Activated T-cell treated with anti-CD3 and anti-CD28 coated beads for 1 hour (primary cell): ENCODE results near the gene LRRC61.
"Not testable (repeated sequence)": the region's sequence is repeated elsewhere in the genome, so short reads cannot be mapped to it uniquely, and the experiment has no call there.

Source experiments
- DNase-seq: peaks from one replicate; pipeline ENCODE4 v3.0.0-alpha.2; 2020; ENCODE audit warnings: low read depth

Gene LRRC61

DNA sequence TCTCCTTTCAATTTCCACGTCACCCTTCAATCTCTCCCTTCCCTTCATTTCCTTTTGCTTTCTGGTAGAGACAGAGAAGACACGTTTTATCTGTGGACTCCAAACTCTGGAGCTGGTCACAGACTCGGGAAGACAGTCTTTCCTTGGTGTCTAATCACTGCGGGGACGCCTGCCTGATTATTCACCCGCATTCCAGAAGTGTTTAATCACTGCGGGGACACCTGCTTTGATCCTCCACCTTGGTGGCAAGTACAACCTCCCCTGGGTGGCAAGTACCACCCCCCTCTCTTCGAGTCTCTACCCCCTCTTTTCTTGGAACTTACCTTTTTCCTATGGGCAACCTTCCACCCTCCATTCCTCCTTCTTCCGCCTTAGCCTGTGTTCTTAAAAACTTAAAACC is 15.3 kb upstream of the LRRC61 start:
- no peak for DNase-seq

DNA sequence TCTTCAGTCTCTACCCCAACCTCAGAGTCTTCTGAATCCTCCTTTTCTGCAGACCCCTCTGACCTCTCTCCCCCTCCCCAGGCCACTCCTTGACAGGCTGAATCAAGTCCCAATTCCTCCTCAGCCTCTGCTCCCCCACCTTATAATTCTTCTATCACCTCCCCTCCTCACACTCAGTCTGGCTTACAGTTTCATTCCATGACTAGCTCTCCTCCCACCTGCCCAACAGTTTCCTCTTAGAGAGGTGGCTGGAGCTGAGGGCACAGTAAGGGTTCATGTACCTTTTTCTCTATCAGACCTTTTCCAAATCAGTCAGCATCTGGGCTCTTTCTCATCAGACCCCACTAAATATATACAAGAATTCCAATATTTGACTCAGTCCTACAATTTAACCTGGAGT is 14.6 kb upstream of the LRRC61 start:
- no peak for DNase-seq

DNA sequence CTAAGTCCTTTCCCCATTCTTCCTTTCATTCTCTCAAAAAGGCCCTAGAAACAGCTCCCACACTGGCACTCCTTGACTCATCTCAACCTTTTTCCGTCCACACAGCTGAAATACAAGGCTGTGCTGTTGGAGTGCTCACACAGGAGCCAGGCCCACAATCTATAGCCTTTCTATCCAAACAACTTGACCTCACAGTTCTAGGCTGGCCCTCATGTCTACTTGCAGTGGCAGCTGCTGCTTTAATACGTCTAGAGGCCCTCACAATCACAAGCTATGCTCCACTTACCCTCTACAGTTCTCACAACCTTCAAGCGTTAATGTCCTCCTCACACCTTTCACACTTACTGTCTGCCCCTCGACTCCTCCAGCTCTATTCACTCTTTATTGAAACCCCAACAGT is 12.0 kb upstream of the LRRC61 start:
- DNase-seq = no peak

DNA sequence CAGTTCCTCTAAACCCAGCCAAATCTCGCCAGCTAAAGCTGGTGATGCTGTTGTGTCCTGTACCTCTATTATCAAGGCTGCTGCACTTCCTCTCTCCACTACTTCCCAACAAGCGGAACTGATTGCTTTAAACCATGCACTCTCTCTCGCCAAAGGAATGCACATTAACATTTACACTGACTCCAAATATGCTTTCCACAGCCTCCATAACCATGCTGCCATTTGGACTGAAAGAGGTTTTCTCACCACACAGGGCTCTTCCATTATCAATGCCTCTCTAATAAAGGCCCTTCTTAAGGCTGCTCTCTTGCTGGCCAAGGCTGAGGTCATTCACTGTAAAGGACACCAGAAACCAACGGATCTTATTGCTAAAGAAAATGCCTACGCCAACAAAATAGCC is 11.4 kb upstream of the LRRC61 start:
- DNase-seq = no peak

DNA sequence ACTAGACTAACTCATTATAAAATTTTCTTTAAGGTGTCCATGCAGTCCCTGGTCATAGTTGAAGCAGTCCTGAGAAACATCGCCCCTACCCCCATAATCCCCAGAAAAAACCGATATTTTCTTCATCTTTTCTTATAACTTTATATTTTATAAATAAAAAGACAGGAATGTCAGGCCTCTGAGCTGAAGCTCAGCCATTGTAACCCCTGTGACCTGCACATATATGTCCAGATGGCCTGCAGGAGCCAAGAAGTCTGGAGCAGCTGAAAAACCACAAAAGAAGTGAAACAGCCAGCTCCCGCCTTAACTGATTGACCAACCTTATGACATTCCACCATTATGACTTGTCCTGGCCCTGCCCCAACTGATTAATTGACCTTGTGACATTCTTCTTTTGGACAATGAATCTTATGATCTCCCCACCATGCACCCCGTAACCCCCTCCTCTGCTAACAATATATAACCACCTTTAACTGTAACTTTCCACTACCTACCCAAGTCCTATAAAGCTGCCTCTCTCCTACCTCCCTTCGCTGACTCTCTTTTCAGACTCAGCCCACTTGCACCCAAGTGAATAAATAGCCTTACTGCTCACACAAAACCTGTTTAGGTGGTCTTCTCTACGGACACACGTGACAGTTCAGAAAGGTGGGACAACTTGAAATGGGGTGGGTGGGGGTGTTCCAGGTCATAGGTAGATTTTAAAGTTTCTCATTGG is 10.3 kb upstream of the LRRC61 start:
- DNase-seq = not testable (repeated sequence)

DNA sequence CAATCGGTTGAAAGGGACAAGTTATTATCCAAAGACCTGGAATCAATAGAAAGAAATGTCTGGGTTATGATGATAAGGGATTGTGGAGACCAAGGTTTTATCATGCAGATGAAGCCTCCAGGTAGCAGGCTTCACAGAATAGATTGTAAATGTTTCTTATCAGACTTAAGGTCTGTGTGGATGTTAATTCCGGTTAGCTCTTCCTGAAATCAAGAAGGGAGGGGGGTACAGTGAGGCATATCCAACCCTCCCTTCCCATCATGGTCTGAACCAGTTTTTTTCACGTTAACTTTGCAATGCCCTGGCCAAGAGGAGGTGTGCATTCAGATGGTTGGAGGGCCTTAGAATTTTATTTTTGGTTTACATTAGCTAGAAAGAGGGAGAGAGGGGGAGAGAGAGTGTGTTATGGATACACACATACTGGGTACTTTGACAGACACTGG is 9.8 kb upstream of the LRRC61 start:
- no peak for DNase-seq

DNA sequence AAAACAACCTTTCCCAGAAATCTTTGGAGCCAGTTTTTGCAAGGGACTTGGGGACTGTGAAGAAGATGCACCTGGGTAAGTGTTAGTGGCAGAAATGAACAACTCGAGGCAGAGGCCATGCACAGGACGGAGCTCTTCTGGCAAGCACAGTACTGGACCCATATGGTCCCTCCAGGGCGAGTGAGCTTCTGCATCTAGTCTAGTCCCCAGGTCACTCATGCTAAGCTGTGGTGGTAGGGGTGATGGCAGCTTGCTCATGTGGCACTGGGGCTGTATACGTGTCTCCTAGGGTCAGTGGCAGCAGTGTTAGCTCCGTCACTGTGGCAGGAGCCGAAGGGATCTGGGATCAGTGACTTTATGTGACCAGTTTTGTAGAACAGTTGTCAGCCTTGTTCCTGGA is 9.3 kb upstream of the LRRC61 start:
- DNase-seq = no peak

DNA sequence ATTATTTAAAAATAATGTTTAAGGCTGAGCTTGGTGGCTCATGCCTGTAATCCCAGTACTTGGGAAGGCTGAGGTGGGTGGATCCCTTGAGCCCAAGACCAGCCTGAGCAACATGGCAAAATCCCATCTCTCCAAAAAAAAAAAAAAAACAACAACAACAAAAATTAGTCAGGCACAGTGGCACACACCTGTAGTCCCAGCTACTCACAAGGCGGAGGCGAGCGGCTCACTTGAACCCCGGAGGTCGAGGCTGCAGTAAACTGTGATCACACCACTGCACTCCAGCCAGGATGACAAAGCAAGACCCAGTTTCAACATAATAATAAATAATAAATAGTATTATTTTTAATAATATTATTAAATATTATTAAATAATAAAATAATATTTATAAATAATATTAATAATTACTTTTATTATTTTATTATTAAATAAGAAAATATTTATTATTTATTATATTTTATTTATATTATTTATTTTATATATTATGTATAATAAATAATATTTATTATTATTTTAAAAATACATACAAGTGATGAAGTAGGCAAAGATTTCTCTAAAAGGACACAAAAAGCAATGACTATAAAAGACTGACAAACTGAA is 8.4 kb upstream of the LRRC61 start:
- no peak for DNase-seq

DNA sequence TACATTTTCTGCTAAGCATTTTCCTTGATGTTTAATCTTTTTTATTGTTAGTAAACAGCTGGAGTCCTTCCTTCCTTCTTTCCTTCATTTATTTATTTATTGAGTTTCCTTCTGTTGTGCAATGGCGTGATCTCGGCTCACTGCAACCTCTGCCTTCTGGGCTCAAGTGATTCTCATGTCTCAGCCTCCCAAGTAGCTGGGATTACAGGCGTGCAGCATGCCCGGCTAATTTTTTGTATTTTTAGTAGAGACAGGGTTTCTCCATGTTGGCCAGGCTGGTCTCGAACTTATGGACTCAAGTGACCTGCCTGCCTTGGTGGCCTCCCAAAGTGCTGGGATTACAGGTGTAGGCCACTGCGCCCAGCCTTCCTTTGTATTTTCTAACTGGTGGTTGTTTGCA is 6.2 kb upstream of the LRRC61 start:
- DNase-seq = not testable (repeated sequence)

DNA sequence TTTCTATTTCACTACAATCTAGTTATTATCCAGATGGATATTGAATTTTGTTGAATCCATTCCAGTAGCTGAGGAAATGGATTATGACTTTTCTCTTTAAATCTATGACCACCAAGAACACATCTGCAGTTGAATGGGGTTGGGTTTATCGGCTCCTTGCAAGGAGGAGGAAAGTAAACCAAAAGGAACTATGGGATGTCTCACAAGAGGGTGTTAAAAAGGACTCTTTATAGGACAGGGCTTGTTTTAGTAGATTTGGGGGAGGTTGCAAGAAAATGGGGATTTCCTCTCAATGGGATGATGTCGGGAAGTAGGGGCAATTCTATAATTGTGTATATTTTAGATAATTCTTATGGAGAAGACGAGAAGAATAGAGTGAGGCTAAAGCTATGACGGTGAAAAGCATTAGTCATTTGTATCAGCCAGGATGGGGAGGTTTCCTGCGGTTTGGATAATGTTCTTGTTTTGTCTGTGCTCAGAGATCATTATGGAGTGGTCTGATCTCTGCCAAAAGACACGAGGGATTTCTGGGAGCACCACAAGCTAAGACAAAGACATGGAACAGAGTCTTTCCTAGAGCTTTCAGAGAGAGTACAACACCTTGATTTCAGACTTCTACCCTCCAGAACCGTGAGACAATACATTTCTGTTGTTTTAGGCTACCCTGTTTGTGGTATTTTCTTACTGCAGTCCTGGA is 5.3 kb upstream of the LRRC61 start:
- DNase-seq = no peak

DNA sequence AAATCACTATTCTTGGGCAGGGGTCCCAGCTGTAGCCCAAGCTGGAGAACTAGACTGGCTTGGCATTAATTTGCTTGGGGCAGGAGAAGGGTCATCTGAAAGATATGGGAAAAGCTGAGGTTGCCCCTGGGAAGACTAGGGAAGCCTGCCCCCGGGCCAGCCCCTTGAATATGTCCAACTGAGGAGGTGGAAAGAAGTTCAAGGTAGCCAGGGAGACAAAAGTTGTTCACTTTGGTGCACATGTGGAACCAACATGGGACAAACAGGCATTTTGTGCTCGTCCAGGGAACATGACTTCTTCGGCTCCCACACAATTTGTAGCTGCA is 1.4 kb upstream of the LRRC61 start:
- DNase-seq = no peak

DNA sequence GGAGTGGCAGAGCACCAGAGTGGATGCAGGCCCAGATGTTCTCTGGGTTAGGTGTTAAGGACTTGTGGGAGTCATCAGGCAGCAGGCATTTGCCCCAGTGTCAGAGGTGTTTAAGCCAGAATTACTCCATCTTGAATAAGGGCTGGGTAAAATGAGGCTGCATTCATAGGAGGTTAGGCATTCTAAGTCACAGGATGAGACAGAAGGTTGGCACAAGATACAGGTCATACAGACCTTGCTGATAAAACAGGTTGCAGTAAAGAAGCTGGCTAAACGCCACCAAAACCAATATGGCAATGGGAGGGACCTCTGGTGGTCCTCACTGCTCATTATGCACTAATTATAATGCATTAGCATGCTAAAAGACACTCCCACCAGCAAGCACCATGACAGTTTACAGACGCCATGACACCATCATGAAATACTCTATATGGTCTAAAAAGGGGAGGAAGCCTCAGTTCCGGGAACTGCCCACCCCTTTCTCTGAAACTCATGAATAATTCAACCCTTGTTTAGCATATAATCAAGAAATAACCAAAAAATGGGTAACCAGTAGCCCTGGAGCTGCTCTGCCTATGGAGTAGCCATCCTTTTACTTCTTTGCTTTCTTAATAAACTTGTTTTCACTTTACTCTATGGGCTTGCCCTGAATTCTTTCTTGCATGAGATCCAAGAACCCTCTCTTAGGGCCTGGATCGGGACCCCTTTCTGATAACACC is 882 bp upstream of the LRRC61 start:
- DNase-seq = no peak

DNA sequence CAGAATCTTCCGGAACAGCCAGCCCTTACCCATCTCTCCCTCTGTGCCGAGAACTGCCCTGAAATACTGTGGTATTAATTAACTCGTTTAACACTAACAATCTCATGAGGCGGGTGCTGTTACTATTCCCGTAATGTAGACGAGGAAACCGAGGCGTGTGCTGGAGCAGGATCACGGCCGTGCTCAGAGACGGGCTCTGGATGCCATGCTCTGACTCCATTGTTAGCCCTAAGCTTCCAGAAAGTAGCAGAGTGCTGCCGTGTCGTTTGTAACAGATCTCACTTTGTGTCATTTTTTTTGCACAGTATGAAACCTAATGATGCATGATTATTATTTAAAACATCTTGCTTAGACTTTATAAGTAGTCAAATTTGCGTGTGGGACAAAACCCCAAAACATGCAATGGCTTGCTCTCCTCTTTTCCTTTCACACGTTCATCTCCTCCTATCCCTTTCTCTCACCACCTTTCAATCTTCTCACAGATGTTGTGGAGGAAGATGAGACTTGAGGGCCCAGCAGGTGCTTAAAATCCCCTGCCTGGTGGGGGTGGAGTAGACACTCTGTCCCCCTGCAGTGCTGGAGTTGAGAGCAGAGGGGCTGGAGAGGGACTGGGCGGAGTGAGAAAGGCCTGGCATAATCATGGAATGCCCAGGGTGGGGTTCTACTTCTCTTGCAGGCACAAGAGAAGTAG is 672 bp downstream of the LRRC61 start:
- no peak for DNase-seq

DNA sequence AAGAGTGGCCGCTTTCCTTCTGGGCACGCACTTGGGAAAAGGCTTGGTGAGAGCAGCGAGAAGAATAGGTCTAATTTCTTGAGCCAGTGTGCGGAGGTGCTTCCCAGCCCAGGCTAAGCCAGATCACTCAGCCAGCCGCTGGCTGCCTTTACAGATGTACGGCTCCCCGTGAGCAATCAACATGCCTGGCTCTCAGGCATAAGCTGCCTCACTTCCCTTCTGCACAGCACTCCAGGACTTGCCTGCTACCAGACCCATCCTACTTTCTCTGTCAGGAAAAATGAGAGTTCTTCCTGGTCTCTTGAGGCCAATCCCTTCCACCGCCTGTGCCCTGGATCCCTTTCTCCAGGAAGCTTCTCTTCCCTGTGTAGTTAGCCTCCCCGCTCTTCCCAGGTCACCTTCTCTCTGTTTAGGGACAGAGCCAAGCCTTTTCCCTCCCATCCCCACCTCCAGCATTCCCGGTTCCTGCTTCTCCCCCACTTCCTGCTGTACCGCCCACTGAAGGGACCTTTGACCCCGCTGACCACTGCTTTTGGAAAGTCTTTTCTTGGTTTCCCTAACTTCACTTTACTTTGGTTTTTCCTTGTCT is 1.3 kb downstream of the LRRC61 start:
- no peak for DNase-seq

DNA sequence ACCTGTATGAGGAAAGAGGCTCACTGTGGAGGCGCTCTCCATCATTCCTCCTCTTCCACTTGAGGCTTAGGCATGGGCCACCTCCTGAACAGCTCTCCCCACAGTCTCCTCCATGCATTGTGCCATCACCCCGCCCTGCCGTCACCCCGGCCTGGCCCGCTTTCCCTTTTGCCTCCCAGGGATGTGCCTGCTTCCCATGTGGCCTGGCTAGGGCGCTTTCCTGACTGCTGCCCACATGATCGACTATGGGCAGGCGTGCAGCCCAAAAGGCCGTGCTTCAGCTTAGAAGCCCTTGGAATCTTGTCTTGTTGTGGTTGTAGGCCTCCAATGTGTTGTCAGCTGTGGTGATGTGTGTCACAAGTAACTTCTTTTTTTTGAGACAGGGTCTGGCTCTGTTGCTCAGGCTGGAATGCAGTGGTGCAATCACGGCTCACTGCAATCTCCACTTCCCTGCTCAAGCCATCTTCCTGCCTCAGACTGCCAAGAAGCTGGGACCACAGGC is 2.0 kb downstream of the LRRC61 start:
- no peak for DNase-seq

DNA sequence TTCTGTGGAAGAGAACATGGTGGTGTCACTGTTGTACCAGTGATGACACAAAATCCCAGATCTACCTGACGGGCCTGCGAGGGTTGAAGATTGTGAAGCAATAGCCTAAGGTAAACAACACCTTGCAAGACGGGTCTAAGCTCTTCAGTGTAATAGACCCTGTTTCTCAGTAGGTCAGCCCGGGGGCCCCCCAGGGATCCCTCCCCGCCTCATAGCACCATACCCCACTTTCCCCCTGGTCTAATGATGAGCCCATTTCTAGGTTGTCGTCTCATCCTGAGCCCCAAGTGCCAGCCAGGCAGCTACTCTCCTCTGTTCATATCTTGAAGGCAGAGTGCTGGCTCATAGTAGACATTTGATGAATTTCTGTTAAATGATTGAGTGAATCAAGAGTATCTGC is 2.7 kb downstream of the LRRC61 start:
- no peak for DNase-seq

DNA sequence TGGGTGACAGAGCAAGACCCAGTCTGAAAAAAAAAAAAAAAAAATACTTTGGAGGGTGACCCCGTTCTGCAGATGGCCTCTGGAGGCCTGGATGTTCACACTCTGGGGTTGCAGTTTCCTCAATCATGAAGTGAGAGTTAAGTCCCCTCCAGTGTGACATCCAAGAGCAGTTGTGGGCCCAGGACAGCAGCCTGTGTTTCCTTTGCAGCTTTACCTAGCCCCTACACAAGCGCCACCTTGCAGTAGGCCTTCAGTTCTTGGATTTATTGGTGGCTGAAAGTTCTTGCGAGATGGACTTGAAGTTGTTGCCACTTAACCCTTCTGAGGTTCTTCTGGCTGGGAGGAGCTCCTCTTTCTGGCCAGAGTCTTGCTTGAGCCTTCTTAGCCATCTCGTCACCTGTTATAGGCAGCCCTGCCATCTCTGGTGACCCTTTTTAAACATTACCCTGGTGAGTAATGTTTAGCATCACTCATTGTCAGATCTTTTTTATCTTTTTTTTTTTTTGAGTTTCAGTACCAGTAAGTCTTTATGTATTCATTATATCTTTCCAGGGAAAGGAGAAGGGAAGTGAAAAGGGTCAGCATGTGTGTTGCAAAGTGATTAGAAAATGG is 3.6 kb downstream of the LRRC61 start:
- no peak for DNase-seq

DNA sequence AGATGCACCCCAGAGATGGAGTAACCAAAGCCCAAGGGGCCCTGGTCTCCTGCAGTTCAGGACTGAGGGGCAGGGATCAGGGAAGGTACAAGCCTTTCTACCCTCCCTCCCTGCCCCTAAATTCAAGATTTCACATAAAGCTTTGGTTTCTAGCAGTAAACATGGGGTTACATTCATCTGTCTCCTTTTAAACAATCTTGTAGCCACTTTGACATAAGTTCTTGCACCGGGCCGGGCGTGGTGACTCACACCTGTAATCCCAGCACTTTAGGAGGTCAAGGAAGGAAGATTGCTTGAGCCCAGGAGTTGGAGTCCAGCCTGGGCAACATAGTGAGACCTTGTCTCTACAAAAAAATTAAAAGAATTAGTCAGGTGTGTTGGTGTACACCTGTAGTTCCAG is 4.2 kb downstream of the LRRC61 start:
- no peak for DNase-seq

DNA sequence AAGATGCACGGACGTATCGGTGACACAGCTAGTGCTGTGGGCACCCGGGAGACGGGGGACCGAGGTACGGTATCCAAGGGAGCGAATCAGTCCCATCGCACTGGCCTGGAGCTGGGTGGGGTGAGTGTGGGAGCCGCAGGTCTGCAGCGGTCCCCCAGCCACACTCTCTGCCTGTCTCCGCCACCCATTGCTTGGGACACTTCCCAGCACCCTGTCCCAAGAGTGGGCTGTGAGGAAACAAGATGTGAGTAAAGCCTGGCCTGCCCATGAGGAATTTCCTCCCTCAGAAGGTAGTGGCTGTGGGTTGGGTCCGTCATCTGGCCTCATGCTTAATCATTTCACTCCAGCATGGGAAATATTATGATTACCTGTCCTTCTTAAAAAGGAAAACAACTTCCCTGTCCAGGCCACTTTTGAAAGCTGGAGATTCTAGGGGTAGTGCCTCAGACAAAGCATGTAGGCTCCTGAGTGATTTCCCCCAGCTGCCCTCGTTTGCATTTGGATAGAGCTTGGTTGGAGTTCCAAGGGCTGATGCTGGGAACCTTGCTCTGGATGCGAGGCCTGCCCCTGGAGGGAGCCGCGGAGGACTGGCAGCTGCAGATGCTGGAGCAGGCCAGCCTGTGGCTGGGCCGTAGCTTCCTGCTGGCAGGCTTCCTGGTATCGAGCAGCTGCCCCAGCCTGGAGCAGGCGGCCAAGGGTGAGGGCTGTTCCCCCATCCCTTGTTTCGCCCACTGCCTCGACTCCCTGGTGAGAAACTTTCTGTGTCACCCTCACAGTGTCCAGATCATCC is 6.4 kb downstream of the LRRC61 start:
- DNase-seq = no peak

DNA sequence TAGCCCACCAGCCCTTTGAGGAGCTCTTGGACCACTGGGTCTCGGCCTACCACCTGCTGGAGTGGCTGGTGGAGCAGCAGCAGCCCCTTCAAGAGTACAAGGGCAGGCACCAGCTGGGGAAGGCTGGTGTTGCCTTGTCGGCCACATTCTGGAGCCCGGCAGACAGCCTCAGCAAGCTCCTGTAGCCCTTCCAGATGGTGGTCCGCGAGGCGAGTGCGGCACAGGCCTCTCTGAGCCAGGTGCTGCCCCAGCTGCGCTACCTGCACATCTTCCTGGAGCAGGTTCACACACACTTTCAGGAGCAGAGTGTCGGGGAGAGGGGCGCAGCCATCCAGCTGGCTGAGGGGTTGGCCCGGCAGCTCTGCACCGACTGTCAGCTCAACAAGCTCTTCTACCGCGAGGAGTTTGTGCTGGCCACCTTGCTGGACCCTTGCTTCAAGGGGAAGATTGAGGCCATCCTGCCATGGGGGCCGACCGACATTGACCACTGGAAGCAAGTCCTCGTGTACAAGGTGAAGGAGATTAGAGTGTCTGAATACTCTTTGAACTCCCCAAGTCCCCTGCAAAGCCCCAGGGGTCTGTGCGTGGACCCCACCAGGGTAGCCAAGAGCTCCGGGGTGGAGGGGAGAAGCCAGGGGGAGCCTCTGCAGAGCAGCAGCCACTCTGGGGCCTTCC is 7.2 kb downstream of the LRRC61 start:
- no peak for DNase-seq
